Smooth muscle cell (in vitro differentiated cells): ENCODE results near the gene TRAF3. TPM values are rescaled to one million over a fixed set of nuclear protein-coding genes. Genes with fewer than 3 reads are reported as not detected.

ENCODE experiments used
- DNase-seq: peaks from one replicate; lab custom pipeline; 2025; ENCODE audit not compliant: unreplicated experiment; lab: John Stamatoyannopoulos, UW
- H2AFZ ChIP-seq: fragments of 200-600 bp; sonication (generic); 2 replicates; pipeline ENCODE4 v1.6.0; 2016; ENCODE audit warnings: antibody characterized with exemption, low read depth, mild to moderate bottlenecking
- H3F3A ChIP-seq: fragments of 200-600 bp; sonication (generic); 2 replicates; pipeline ENCODE4 v1.6.0; 2017; ENCODE audit warnings: antibody characterized with exemption, low read depth
- H3K27ac ChIP-seq: fragments of 200-600 bp; sonication (generic); 2 replicates; pipeline ENCODE4 v1.5.1; 2016; ENCODE audit warnings: low read depth, mild to moderate bottlenecking
- H3K27me3 ChIP-seq: fragments of 200-600 bp; sonication (generic); 2 replicates; pipeline ENCODE4 v1.6.1; 2016; ENCODE audit warnings: low read depth, mild to moderate bottlenecking
- H3K36me3 ChIP-seq: fragments of 200-600 bp; sonication (generic); 2 replicates; pipeline ENCODE4 v1.5.1; 2016; ENCODE audit warnings: low read depth
- H3K4me1 ChIP-seq: fragments of 200-600 bp; sonication (generic); 2 replicates; pipeline ENCODE4 v1.5.1; 2016; ENCODE audit warnings: low read depth
- H3K4me2 ChIP-seq: fragments of 200-600 bp; sonication (generic); 2 replicates; pipeline ENCODE4 v1.6.0; 2016; ENCODE audit warnings: mild to moderate bottlenecking
- H3K4me3 ChIP-seq: fragments of 200-600 bp; sonication (generic); 2 replicates; pipeline ENCODE4 v1.5.1; 2016; ENCODE audit warnings: mild to moderate bottlenecking
- H3K79me2 ChIP-seq: fragments of 200-600 bp; sonication (generic); 2 replicates; pipeline ENCODE4 v1.6.0; 2016; ENCODE audit warnings: low read depth, mild to moderate bottlenecking
- H3K9ac ChIP-seq: fragments of 200-600 bp; sonication (generic); 2 replicates; pipeline ENCODE4 v1.6.0; 2016; ENCODE audit warnings: low read depth
- H3K9me3 ChIP-seq: fragments of 200-600 bp; sonication (generic); replicated peaks from 2 replicates; pipeline ENCODE4 v1.5.1; 2016; ENCODE audit warnings: low read depth
- H4K20me1 ChIP-seq: fragments of 200-600 bp; sonication (generic); 2 replicates; pipeline ENCODE4 v1.6.0; 2016; ENCODE audit warnings: low read depth
- WGBS: methylation state at CpG from one replicate; pipeline ENCODE4 v1.1.7; 2016; ENCODE audit warnings: low lambda C conversion rate; 5-methylcytosine and 5-hydroxymethylcytosine counted together
- polyA plus RNA-seq: library from polyadenylated mRNA; unstranded; fragments of >200 nt; fragmentation: Nextera tagmentation; extraction: Ambion mirVana; gene quantifications from 2 replicates; pipeline ENCODE4 v1.2.1, GENCODE V29; 2016
- total RNA-seq: library from RNA; depleted of rRNA; stranded (reverse); fragments of >200 nt; gene quantifications from 2 replicates; pipeline ENCODE4 v1.2.3, GENCODE V29; 2014
- TF ChIP-seq, protein P1 (sequence below): fragments of 200-600 bp; sonication (generic); IDR thresholded peaks from 2 replicates; pipeline ENCODE4 v1.5.1; 2017; ENCODE audit warnings: borderline replicate concordance, mild to moderate bottlenecking, antibody characterized with exemption; ENCODE audit not compliant: insufficient read depth, poor library complexity, severe bottlenecking

Gene TRAF3
- total and polyA plus RNA-seq, 2 experiments from 2014 or later = 9.4 to 24.6 TPM

- Histone ChIP-seq H3K9me3 (no peaks in the 10 kb centered on the region), H3K79me2 (no peaks in the 10 kb centered on the region), H3K27ac (no peak overlapping the region), H3K4me3 (no peak overlapping the region), H3F3A (no peaks in the 10 kb centered on the region), H3K9ac (no peak overlapping the region), H2AFZ (no peak overlapping the region), H4K20me1 (no peaks in the 10 kb centered on the region), H3K36me3 (no peaks in the 10 kb centered on the region), H3K4me1 (no peaks in the 10 kb centered on the region), H3K4me2 (no peak overlapping the region), H3K27me3 (no peaks in the 10 kb centered on the region)
- WGBS = 95% methylated on average over 15 of the region's 17 CpGs
- no peak for DNase-seq
- TF ChIP-seq, protein P1, sequence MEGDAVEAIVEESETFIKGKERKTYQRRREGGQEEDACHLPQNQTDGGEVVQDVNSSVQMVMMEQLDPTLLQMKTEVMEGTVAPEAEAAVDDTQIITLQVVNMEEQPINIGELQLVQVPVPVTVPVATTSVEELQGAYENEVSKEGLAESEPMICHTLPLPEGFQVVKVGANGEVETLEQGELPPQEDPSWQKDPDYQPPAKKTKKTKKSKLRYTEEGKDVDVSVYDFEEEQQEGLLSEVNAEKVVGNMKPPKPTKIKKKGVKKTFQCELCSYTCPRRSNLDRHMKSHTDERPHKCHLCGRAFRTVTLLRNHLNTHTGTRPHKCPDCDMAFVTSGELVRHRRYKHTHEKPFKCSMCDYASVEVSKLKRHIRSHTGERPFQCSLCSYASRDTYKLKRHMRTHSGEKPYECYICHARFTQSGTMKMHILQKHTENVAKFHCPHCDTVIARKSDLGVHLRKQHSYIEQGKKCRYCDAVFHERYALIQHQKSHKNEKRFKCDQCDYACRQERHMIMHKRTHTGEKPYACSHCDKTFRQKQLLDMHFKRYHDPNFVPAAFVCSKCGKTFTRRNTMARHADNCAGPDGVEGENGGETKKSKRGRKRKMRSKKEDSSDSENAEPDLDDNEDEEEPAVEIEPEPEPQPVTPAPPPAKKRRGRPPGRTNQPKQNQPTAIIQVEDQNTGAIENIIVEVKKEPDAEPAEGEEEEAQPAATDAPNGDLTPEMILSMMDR = no peak
Observed at GRCh38 chr14:102754370-102755262, 22.6 kb upstream of the TRAF3 start.

GRCh38 chr14:102757646-102758045 is 19.6 kb upstream of the TRAF3 start:
- H3K9ac ChIP-seq = no peak overlapping the region
- TF ChIP-seq, protein P1 = no peak
- H3K79me2 ChIP-seq = no peaks in the 10 kb centered on the region
- no peak for DNase-seq
- 95% methylated on average over 11 of the region's 11 CpGs for WGBS
- no peaks in the 10 kb centered on the region for H3F3A ChIP-seq
- no peak overlapping the region for H2AFZ ChIP-seq
- no peak overlapping the region for H3K4me2 ChIP-seq
- no peak overlapping the region for H3K4me3 ChIP-seq
- H4K20me1 ChIP-seq = no peaks in the 10 kb centered on the region
- no peaks in the 10 kb centered on the region for H3K9me3 ChIP-seq
- H3K27me3 ChIP-seq = no peaks in the 10 kb centered on the region
- H3K27ac ChIP-seq = no peak overlapping the region
- no peaks in the 10 kb centered on the region for H3K36me3 ChIP-seq
- H3K4me1 ChIP-seq = no peaks in the 10 kb centered on the region

GRCh38 chr14:102758087-102758486 is 19.2 kb upstream of the TRAF3 start:
- TF ChIP-seq, protein P1 = no peak

More at GRCh38 chr14:102758087-102758486, 19.2 kb upstream of the TRAF3 start:
- Histone ChIP-seq H3K36me3 (no peaks in the 10 kb centered on the region), H3K4me3 (no peak overlapping the region), H3K9ac (no peak overlapping the region), H4K20me1 (no peaks in the 10 kb centered on the region), H3F3A (no peaks in the 10 kb centered on the region), H2AFZ (no peak overlapping the region), H3K4me2 (no peak overlapping the region), H3K4me1 (no peaks in the 10 kb centered on the region), H3K79me2 (no peaks in the 10 kb centered on the region), H3K27ac (no peak overlapping the region), H3K9me3 (no peaks in the 10 kb centered on the region), H3K27me3 (no peaks in the 10 kb centered on the region)
- DNase-seq = no peak
- WGBS = 94% methylated on average over 5 of the region's 5 CpGs
